Activated CD8-positive, alpha-beta T cell treated with anti-CD3 and anti-CD28 coated beads for 36 hours (primary cell): ENCODE results near the gene IFIT3. TPM values are rescaled to one million over a fixed set of nuclear protein-coding genes. Genes with fewer than 3 reads are reported as not detected.

Experiments
- ATAC-seq: fragments of 200-7000 bp; cut with Tn5 transposase; one replicate; pipeline ENCODE4 v1.10.0; 2021; ENCODE audit warnings: mild to moderate bottlenecking, moderate library complexity
- CTCF ChIA-PET: fragments of 350-600 bp; sonication (Branson Sonifier 250); formaldehyde crosslinking; loops from one replicate; lab custom pipeline; 2021; ENCODE audit warnings: antibody characterized with exemption; lab: Charles Lee
- POLR2A ChIA-PET: fragments of 350-600 bp; sonication (Branson Sonifier 250); formaldehyde crosslinking; loops from one replicate; lab custom pipeline; 2021; ENCODE audit warnings: antibody characterized with exemption; lab: Charles Lee
- DNase-seq: peaks from one replicate; pipeline ENCODE4 v3.0.0-alpha.2; 2020
- H3K27ac Mint-ChIP-seq: one replicate; pipeline ENCODE4 v1.8.0; 2021; ENCODE audit warnings: mild to moderate bottlenecking, mixed read lengths
- H3K27me3 Mint-ChIP-seq: one replicate; pipeline ENCODE4 v1.8.0; 2021; ENCODE audit warnings: mixed read lengths
- H3K36me3 Mint-ChIP-seq: one replicate; pipeline ENCODE4 v1.8.0; 2021; ENCODE audit warnings: low read depth, mixed read lengths
- H3K4me1 Mint-ChIP-seq: one replicate; pipeline ENCODE4 v1.8.0; 2021; ENCODE audit warnings: low read depth, mixed read lengths
- H3K4me3 Mint-ChIP-seq: one replicate; pipeline ENCODE4 v1.8.0; 2021; ENCODE audit warnings: mild to moderate bottlenecking, moderate library complexity, mixed read lengths
- H3K9me3 Mint-ChIP-seq: one replicate; pipeline ENCODE4 v1.8.0; 2021; ENCODE audit warnings: mixed read lengths
- intact Hi-C: fragments of 100-400 bp; cut with micrococcal nuclease; formaldehyde crosslinking; loops from one replicate; pipeline ENCODE4 v1.10.0; 2022
- total RNA-seq, 2 experiments: library from RNA; stranded (reverse); gene quantifications; one replicate each; pipeline ENCODE4 v1.2.3, GENCODE V29; 2021
- TF ChIP-seq, protein P1 (sequence below): fragments of 200-600 bp; IDR thresholded peaks from one replicate; pipeline ENCODE4 v1.8.0; 2022; ENCODE audit warnings: antibody characterized with exemption, mild to moderate bottlenecking

Gene IFIT3
- total RNA-seq, 2 experiments from 2014 or later: 20.4 to 21.8 TPM

DNA sequence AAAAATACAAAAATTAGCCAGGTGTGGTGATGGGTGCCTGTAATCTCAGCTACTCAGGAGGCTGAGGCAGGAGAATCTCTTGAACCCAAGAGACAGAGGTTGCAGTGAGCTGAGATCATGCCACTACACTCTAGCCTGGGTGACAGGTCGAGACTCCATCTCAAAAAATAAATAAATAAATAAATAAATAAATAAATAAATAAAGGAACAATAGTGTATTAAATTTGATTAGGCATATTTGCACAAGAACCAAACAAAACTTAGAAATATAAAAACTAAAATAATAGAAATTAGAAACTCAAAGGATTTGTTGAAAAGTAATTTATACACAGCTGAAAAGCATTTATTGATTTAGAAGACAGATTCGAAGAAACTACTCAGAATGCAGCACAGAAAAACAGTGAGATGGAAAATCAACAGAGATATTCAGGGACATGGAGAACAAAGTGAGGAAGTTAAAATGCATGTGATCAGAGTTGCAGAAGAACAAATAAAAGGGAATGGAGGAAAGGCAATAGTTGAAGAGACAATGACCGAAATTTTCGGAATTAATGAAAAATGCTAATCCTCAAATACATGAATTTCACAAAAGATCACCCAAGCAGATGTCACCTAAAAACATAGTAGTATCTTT, 17.7 kb downstream of the IFIT3 start:
- Mint-ChIP-seq H3K27ac (no peak overlapping the region), H3K4me1 (peaks cover under 1% of the 10 kb centered on the region), H3K36me3 (no peaks in the 10 kb centered on the region), H3K4me3 (no peak overlapping the region), H3K27me3 (peaks cover 28% of the 10 kb centered on the region), H3K9me3 (no peaks in the 10 kb centered on the region)
- TF ChIP-seq, protein P1, sequence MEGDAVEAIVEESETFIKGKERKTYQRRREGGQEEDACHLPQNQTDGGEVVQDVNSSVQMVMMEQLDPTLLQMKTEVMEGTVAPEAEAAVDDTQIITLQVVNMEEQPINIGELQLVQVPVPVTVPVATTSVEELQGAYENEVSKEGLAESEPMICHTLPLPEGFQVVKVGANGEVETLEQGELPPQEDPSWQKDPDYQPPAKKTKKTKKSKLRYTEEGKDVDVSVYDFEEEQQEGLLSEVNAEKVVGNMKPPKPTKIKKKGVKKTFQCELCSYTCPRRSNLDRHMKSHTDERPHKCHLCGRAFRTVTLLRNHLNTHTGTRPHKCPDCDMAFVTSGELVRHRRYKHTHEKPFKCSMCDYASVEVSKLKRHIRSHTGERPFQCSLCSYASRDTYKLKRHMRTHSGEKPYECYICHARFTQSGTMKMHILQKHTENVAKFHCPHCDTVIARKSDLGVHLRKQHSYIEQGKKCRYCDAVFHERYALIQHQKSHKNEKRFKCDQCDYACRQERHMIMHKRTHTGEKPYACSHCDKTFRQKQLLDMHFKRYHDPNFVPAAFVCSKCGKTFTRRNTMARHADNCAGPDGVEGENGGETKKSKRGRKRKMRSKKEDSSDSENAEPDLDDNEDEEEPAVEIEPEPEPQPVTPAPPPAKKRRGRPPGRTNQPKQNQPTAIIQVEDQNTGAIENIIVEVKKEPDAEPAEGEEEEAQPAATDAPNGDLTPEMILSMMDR: no peak
- no peak for DNase-seq
- CTCF ChIA-PET: interaction anchor here (2.9 kb wide), 1 partner anchor 24 kb away, joined by 6 read pairs; no protein-coding TSS in a partner anchor
- ATAC-seq: no peak
- POLR2A ChIA-PET: no interaction called here
- intact Hi-C loops: no loop called here

DNA sequence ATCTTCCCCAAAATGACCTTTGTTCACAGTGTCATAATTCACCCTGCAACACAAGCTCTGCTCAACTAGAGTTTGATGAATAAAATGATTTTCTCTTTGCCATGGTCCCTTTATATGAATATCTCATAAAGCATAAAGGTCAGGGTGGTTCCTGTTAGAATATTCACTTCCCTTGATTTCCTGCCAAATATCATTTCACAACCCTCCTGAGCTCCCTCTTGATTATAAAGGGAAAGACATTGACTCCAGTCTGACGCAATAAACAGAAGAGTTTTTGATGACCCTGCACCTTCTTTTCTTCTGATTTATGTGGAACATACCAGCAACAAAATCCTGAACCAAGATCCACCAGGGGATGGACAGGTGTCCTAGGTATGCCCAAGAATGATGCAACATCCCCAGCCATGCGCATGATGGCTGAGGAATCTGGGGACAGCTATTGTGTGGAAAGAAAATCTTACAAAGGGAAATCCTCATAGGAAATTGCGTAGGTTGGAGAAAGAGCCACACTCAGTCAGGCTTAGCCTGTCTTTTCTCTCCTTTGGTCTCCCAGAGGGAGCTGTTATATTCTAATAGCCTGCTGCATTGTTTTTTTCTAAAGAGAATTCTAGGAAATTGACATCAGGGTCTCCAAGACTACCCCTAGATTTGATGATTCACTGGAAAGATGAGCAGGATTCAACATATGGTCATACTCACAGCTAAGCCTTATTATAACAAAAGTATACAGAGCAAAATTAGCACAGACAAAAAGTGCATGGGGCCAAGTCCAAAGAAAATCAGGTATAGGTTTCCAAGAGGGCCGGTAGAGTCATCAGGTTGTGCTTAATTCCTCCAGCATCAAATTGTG, 18.8 kb downstream of the IFIT3 start:
- ATAC-seq (no peak), DNase-seq (no peak)
- no peak overlapping the region for H3K4me3 Mint-ChIP-seq
- ChIA-PET CTCF (interaction anchor here (1.2 to 2.9 kb wide), 2 partner anchors 8 to 22 kb away, joined by 3 to 6 read pairs; no protein-coding TSS in a partner anchor), POLR2A (interaction anchor here (0.6 kb wide), 2 partner anchors 15 to 390 kb away, joined by 3 read pairs; no protein-coding TSS in a partner anchor)
- H3K27ac Mint-ChIP-seq: no peak overlapping the region
- peaks cover 31% of the 10 kb centered on the region for H3K27me3 Mint-ChIP-seq
- H3K9me3 Mint-ChIP-seq: no peaks in the 10 kb centered on the region
- TF ChIP-seq, protein P1: no peak
- intact Hi-C loops: no loop called here
- H3K36me3 Mint-ChIP-seq: no peaks in the 10 kb centered on the region
- peaks cover 9% of the 10 kb centered on the region for H3K4me1 Mint-ChIP-seq

DNA sequence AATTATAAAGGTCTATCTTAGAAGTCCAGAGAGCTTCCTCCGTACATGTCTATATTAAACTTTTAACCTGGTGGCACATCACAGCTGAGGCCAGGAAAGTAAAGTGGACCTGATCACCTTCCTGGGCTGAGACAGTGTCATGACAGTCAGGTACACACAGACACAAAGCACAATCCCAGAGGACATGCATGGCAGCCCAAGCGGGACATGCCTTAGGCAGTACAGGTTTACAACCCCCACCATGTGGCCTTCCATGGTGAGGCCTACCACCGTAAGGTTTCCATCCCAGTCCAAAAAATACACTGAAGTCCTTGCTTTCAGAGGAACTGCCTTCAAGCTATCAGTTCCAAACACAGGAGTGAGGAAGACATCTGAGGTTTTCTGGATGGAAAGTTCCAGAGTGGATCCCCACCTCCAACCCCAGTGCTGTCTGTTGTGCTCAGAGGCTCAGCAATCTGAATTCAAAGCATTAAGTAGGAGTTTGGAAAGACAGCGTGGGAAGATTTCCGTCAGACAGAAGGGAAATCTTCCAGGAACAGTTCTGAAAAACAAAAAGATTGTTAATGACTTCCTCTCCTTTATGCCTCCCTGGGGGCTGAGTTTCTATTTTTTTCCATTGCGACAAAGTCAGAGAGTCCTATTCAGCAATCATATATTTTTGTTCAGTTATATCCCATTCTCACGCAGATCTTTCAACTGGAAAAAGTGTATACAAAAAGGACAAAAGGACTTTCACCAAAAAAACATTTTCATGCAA, 20.1 kb downstream of the IFIT3 start:
- H3K4me1 Mint-ChIP-seq: peaks cover 15% of the 10 kb centered on the region
- CTCF ChIA-PET: interaction anchor here (1.2 to 2.9 kb wide), 2 partner anchors 10 to 21 kb away, joined by 3 to 6 read pairs; no protein-coding TSS in a partner anchor
- TF ChIP-seq, protein P1: no peak
- H3K9me3 Mint-ChIP-seq: no peaks in the 10 kb centered on the region
- ATAC-seq: no peak
- intact Hi-C loops: no loop called here
- no peaks in the 10 kb centered on the region for H3K36me3 Mint-ChIP-seq
- peaks cover 31% of the 10 kb centered on the region for H3K27me3 Mint-ChIP-seq
- no peak overlapping the region for H3K4me3 Mint-ChIP-seq
- H3K27ac Mint-ChIP-seq: no peak overlapping the region
- DNase-seq: no peak
- POLR2A ChIA-PET: interaction anchor here (0.6 kb wide), 1 partner anchor 255 kb away, joined by 3 read pairs; no protein-coding TSS in a partner anchor

DNA sequence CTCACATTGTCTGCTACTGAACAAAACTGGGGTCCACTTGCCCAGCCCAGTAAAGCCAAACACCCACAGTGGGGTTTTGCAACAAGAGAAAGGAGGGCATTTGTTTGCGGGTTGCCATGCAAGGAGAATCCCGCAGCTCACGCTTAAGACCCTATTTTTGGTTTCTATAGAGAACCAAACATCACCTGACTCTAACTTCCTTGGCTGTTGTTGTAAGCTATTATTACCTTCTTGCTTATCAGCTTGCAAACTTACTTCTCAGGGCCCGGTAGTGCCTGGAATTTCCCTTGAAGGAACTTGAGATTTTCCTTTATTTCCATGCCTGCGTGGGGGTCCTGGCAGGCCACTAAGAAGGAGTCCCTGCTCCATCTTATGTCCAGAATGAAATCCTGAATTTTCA, 20.7 kb downstream of the IFIT3 start:
- TF ChIP-seq, protein P1: no peak
- H3K27ac Mint-ChIP-seq: no peak overlapping the region
- DNase-seq (no peak), ATAC-seq (no peak)
- H3K9me3 Mint-ChIP-seq: no peaks in the 10 kb centered on the region
- intact Hi-C loops: no loop called here
- CTCF ChIA-PET: no interaction called here
- POLR2A ChIA-PET: interaction anchor here (0.5 kb wide), 1 partner anchor 41 kb away, joined by 3 read pairs; no protein-coding TSS in a partner anchor
- peaks cover 15% of the 10 kb centered on the region for H3K4me1 Mint-ChIP-seq
- H3K36me3 Mint-ChIP-seq: no peaks in the 10 kb centered on the region
- no peak overlapping the region for H3K4me3 Mint-ChIP-seq
- H3K27me3 Mint-ChIP-seq: peaks cover 30% of the 10 kb centered on the region
